WI38 (cell line): Measurements from ENCODE around the gene HSF5.

Experiments
- H3K4me3 ChIP-seq: 2 replicates; pipeline ENCODE4 v1.5.1; 2011; ENCODE audit warnings: low read depth, mild to moderate bottlenecking, control low read depth, low read length
- TF ChIP-seq, protein P1 (sequence below): IDR thresholded peaks from 2 replicates; pipeline ENCODE4 v1.5.1; 2012; ENCODE audit warnings: low read depth, mild to moderate bottlenecking, control low read depth, low read length

Gene HSF5

DNA sequence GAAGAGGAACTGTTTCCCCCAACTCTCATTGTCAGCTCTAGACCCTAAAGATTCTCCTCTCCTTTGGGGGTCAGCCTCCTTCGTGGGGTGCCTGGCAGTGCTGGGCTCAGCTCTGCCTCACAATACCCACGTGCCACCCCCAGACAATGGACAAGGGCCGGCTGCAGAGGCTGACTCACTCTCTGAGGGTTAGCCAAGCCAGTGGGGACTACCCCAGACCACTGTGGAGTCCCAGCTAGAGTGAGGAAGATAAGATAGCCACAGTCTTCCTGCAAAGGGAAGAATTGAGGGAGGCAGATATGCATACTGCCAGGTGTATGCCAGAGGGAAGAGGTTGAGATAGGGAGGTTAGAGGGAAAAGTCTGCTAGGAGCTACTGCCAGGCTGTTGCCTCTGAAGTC lies 39.7 kb upstream of the HSF5 start:
- TF ChIP-seq, protein P1, sequence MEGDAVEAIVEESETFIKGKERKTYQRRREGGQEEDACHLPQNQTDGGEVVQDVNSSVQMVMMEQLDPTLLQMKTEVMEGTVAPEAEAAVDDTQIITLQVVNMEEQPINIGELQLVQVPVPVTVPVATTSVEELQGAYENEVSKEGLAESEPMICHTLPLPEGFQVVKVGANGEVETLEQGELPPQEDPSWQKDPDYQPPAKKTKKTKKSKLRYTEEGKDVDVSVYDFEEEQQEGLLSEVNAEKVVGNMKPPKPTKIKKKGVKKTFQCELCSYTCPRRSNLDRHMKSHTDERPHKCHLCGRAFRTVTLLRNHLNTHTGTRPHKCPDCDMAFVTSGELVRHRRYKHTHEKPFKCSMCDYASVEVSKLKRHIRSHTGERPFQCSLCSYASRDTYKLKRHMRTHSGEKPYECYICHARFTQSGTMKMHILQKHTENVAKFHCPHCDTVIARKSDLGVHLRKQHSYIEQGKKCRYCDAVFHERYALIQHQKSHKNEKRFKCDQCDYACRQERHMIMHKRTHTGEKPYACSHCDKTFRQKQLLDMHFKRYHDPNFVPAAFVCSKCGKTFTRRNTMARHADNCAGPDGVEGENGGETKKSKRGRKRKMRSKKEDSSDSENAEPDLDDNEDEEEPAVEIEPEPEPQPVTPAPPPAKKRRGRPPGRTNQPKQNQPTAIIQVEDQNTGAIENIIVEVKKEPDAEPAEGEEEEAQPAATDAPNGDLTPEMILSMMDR, result no peak

DNA sequence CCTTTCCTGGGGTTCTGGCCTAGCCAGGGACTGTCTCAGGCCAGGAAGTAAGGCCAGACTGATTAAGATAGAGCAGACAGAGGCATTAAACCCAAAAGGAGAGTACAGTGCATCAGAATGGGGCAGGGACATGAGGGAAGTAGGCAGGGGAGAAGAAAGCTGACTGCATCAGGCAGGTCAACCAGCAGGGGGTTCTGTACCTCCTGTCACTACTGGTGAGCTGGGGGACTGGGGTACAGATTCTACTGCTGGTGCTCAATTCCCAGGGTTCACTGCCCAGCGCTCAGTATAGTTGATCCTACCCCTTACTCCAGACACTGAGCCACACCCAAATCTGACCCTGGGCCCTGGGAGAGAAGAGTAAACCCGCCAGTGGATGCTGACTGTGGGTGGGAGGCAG lies 39.1 kb upstream of the HSF5 start:
- no peak overlapping the region for H3K4me3 ChIP-seq
- TF ChIP-seq, protein P1, result no peak

More for the DNA sequence above, 39.7 kb upstream of the HSF5 start:
- no peak overlapping the region for H3K4me3 ChIP-seq

DNA sequence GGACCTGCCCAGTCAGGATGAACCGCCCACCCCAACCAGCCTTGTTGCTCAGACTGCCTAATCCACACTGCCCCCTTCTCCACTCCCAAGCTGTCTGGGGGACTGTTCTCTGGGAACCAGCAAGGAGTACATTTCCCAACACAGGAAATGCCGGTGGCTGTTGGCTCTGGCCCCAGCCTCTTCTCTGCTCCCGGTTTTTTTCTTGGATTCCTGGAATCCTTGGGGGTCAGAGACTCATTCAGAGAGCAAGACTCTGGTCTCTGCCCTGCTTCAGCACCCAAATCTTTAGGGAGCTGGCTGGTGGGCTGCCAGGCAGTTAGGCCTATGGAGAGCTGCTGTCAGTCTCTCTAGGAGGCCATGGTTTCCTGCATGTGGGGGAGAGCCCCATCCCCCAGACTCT lies 37.0 kb upstream of the HSF5 start:
- H3K4me3 ChIP-seq, result no peak overlapping the region
- TF ChIP-seq, protein P1, result no peak

DNA sequence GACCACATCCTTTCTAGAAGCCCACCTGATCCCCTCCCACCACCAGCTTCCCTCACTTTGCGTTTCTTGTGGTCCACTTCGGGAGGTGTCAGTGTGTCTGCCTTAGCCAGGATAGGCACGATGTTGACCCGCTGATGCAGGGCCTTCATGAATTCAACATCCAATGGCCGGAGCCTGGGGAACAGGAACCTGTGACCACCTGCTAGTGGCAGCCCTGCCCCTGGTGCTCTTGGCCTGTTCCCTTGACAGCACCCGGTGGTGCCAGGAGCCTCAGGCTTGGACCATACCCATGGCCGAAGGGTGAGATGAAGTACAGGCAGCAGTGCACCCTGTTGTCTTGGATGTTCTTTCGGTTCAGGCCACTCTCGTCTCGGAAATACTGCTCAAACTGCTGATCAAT lies 33.5 kb upstream of the HSF5 start:
- TF ChIP-seq, protein P1, result no peak
- H3K4me3 ChIP-seq, result no peak overlapping the region

DNA sequence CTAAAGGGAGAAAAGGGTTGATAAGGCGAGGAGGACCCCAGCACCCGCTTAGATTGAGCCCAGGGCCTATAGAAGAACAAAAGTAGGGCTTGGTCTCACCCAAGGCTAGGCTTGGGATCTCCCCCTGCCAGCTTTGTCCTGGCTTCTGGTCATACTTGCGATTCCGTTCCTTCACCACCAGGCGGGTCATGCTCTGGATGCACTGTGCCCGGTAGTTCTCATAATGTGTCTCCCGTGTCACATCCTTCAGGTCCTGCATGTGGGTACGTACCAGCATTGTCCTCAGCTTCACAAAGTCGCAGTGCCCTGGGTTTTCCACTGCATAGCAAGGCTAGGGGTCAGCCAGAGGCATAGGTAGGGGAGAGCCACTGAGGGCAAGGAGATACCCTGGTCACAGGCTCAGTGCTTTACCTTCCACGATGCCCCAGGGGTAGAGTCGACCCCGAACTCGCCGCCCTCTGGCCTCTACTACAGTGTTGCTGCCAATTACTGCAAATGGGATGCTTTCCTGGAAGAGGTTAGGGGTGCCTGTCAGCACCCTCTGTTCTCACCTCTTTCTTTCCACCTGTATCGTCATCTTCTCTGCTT lies 32.7 kb upstream of the HSF5 start:
- TF ChIP-seq, protein P1, result peak; percentile 36
- H3K4me3 ChIP-seq, result no peak overlapping the region

DNA sequence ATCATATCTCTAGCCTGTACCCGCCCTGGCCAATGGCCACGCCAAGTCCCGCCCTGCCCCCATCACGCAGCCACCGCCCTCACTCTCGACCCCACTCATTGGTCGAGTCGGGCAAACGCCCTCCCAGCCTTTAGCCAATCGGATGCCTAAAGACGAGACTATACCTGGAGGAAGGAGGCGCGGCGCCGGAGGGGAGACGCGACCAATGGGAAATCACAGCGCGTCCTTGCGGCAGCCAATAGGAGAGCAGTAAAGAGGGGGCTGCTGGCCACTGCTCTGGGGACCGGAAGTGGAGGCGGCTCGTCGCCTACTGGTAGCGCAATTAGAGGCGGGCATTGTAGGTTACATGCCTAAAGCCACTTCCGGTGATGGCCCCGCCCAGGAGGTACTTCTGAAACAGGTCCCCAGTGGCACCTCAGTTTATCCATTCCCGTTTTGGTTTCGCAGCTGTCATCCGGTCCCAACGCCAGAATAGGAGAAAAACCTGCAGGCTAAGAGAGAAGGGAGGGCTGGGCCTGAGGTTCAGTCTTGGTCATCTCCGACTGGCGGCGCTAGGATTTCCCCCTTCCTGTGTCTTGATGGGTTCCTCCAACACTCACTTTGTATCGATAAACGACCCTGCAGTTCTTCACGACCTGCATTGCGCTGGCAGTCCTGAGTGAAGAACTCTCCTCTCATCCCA lies 29.9 kb upstream of the HSF5 start:
- TF ChIP-seq, protein P1, result no peak
- H3K4me3 ChIP-seq, result peak overlapping the region; percentile 89

DNA sequence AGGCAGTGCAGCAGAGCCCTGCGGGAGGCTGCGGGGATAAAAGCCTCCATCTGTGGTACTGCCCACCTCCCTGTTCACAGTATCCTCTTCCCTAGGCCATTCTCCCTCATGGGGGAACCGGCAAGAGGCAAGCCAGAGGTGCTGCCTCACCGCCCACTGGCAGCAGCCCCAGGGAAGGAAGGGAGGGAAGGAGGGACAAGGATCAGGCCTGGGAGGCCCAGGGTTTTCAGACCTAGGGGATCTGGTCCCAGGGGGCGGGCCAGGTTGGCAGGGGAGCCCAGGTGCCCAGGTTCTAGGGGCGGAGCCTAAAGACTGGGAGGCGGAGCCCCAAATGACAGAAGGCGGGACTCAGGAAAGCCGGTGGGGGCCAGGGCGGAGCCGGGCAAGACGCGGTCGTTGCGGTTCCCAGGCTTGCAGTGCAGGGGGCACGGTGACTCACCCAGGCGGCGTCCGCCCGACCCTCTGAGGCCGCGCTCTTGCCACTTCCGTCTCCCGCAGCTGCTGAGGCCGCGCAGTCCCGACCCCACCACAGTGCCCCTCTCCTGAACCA lies 29.2 kb upstream of the HSF5 start:
- TF ChIP-seq, protein P1, result no peak

More for the DNA sequence above, 29.2 kb upstream of the HSF5 start:
- peak overlapping the region; percentile 67 for H3K4me3 ChIP-seq
